HEK293T (cell line): Measurements from ENCODE around the gene HCCS.

Experiments
- ARNT ChIP-seq: fragments of 450-650 bp; IDR thresholded peaks from 2 replicates; pipeline ENCODE4 v1.6.1; 2017; ENCODE audit warnings: mild to moderate bottlenecking
- BHLHE40 ChIP-seq: fragments of 450-650 bp; IDR thresholded peaks from 2 replicates; pipeline ENCODE4 v1.6.1; 2016; ENCODE audit warnings: mild to moderate bottlenecking, moderate library complexity, borderline replicate concordance
- CTBP1 ChIP-seq: fragments of 450-650 bp; IDR thresholded peaks from 2 replicates; pipeline ENCODE4 v1.6.1; 2016; ENCODE audit warnings: borderline replicate concordance
- ELF4 ChIP-seq: fragments of 450-650 bp; IDR thresholded peaks from 2 replicates; pipeline ENCODE4 v1.6.1; 2017; ENCODE audit warnings: antibody characterized with exemption
- FOXA1 ChIP-seq: fragments of 450-650 bp; IDR thresholded peaks from 2 replicates; pipeline ENCODE4 v1.6.1; 2016; ENCODE audit warnings: mild to moderate bottlenecking
- FOXK2 ChIP-seq: fragments of 450-650 bp; IDR thresholded peaks from 2 replicates; pipeline ENCODE4 v1.6.1; 2016; ENCODE audit warnings: mild to moderate bottlenecking
- FOXM1 ChIP-seq: fragments of 450-650 bp; IDR thresholded peaks from 2 replicates; pipeline ENCODE4 v1.6.1; 2017; ENCODE audit warnings: mild to moderate bottlenecking, borderline replicate concordance
- L3MBTL2 ChIP-seq: fragments of 450-650 bp; conservative IDR thresholded peaks from 2 replicates; pipeline ENCODE4 v1.6.1; 2016; ENCODE audit warnings: mild to moderate bottlenecking
- LEF1 ChIP-seq: fragments of 450-650 bp; IDR thresholded peaks from 2 replicates; pipeline ENCODE4 v1.6.1; 2017; ENCODE audit warnings: mild to moderate bottlenecking, borderline replicate concordance
- NFRKB ChIP-seq: fragments of 450-650 bp; IDR thresholded peaks from 2 replicates; pipeline ENCODE4 v1.6.1; 2016; ENCODE audit warnings: mild to moderate bottlenecking, moderate library complexity
- PKNOX1 ChIP-seq: fragments of 450-650 bp; IDR thresholded peaks from 2 replicates; pipeline ENCODE4 v1.6.1; 2016
- SP1 ChIP-seq: fragments of 450-650 bp; IDR thresholded peaks from 2 replicates; pipeline ENCODE4 v1.6.1; 2017
- ZNF384 ChIP-seq: fragments of 450-650 bp; IDR thresholded peaks from 2 replicates; pipeline ENCODE4 v1.6.1; 2016

DNA sequence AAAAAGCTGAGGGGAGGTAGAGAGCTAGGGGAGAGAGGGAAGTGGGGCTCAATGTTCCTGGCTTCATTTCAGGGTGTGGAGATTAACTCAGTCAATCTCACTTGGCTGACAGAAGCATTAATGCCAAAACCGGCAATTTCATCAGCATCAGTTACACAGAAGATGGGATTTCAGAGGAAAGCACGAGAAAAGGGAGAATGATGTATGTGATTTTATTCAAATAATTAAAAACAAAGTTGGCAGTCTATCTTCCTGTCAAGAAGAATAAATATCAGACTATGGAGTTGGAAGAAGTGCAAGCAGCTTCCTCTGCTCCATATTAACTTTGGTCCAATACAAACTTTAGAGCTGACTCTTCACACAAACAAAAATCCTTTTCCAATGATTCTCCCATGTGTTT lies 29.6 kb upstream of the HCCS start:
- TF ChIP-seq CTBP1 (no peak), ARNT (no peak), FOXM1 (no peak), ZNF384 (no peak), FOXK2 (no peak), SP1 (no peak), PKNOX1 (no peak), FOXA1 (no peak), BHLHE40 (no peak), L3MBTL2 (no peak), ELF4 (no peak), NFRKB (no peak), LEF1 (no peak)
